ENCODE data around the gene LAMTOR3. TPM values are rescaled to one million over a fixed set of nuclear protein-coding genes. Genes with fewer than 3 reads are reported as not detected.

Gene LAMTOR3
- total and polyA plus RNA-seq, 9 of the 15 experiments (the other 6 are each of a cell fraction or from before 2014, with no cell fraction given), result 17.9 to 146 (median 59.4) TPM

DNA sequence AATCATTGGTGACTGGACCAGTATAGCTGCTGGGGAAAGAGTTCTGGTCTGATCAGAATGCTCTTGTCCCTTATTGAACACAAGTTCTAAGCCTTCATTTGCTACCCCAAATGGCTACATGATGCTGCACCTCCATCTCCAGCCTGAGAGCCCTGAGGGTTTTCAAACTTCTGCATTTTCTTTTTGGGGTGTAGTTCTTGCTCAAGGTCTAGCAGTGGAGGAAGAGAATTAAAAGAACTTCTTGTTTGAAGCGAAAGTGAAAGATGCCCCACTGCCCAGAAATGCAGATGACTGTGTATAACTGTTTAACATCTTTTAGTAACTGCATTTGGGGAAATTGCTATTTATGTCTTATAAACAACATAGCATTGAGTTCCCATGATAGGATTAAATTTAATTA lies 38.5 kb downstream of the LAMTOR3 start (continued):
- TF ChIP-seq, protein P1, sequence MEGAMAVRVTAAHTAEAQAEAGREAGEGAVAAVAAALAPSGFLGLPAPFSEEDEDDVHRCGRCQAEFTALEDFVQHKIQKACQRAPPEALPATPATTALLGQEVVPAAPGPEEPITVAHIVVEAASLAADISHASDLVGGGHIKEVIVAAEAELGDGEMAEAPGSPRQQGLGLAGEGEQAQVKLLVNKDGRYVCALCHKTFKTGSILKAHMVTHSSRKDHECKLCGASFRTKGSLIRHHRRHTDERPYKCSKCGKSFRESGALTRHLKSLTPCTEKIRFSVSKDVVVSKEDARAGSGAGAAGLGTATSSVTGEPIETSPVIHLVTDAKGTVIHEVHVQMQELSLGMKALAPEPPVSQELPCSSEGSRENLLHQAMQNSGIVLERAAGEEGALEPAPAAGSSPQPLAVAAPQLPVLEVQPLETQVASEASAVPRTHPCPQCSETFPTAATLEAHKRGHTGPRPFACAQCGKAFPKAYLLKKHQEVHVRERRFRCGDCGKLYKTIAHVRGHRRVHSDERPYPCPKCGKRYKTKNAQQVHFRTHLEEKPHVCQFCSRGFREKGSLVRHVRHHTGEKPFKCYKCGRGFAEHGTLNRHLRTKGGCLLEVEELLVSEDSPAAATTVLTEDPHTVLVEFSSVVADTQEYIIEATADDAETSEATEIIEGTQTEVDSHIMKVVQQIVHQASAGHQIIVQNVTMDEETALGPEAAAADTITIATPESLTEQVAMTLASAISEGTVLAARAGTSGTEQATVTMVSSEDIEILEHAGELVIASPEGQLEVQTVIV (CRISPR knock-in tag; IDR thresholded peaks at IDR 0.05; ENCODE audit: borderline replicate concordance), result no peak
- TF ChIP-seq NCOA4 (IDR thresholded peaks at IDR 0.05; ENCODE audit: partially characterized antibody) (no peak), ZNF766 (CRISPR knock-in tag; conservative IDR thresholded peaks at IDR 0.05) (no peak), ZNF583 (CRISPR knock-in tag; IDR thresholded peaks at IDR 0.05) (no peak), ZEB2 (IDR thresholded peaks at IDR 0.05) (no peak), PRMT5 (CRISPR knock-in tag; IDR thresholded peaks at IDR 0.05) (no peak)
- TF ChIP-seq, protein P2, sequence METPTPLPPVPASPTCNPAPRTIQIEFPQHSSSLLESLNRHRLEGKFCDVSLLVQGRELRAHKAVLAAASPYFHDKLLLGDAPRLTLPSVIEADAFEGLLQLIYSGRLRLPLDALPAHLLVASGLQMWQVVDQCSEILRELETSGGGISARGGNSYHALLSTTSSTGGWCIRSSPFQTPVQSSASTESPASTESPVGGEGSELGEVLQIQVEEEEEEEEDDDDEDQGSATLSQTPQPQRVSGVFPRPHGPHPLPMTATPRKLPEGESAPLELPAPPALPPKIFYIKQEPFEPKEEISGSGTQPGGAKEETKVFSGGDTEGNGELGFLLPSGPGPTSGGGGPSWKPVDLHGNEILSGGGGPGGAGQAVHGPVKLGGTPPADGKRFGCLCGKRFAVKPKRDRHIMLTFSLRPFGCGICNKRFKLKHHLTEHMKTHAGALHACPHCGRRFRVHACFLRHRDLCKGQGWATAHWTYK (CRISPR knock-in tag; IDR thresholded peaks at IDR 0.05), result no peak

DNA sequence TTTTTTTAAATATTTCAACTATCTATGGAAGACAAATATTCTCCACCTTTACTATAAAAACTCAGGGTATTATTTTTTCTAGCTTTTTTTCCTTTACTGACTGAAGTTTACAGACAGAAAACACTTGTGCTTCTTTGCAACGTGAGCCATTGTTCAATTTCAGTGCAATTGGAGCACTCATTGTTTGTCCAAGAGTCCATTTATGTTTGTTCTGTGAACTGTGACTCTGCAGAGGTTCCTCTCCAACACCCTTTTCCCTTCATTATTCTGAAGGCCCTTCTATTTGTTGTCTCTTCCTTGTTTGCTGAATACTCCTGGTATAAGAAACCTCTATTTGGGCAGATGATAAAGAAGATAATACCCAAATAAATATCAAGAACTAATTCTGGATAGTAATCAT lies 40.2 kb downstream of the LAMTOR3 start:
- no peaks in the 10 kb centered on the region for H3K9me1 ChIP-seq (ENCODE audit: control insufficient read depth, insufficient read depth, low read length)
- H3K4me1 ChIP-seq (replicated peaks in 1 of 2; ENCODE audit: control insufficient read depth in 2 of 2, insufficient read depth in 2 of 2, low read length in 2 of 2), result peaks cover 0 to 12% of the 10 kb centered on the region in 2 experiments; a peak in 2 of 5 replicates
- no peak overlapping the region for H3K27ac ChIP-seq (ENCODE audit: extremely low read depth, low read depth, low read length)
- ATAC-seq (no peak), FAIRE-seq (no peak), DNase-seq (ENCODE audit: extremely low read depth in 1 of 4, low spot score in 3 of 4) (no peak)
- H3K79me2 ChIP-seq (ENCODE audit: control insufficient read depth, insufficient read depth, low read length), result no peaks in the 10 kb centered on the region
- no peak overlapping the region for H3K9ac ChIP-seq (ENCODE audit: insufficient read depth in 1 of 2, low read depth in 2 of 2, low read length in 2 of 2)
- CTCF ChIA-PET (ENCODE audit: low intra/inter-chr PET ratio), result no interaction called here
- H3K36me3 ChIP-seq (ENCODE audit: control insufficient read depth, insufficient read depth, low read length), result no peaks in the 10 kb centered on the region; the same call in 2 of the 3 replicates
- H3K4me2 ChIP-seq (ENCODE audit: insufficient read depth, low read length), result no peak overlapping the region
- H2AFZ ChIP-seq (ENCODE audit: low read depth, low read length), result no peak overlapping the region
- BruUV-seq (replicated peaks), result no TSS peak
- intact Hi-C loops (cut with micrococcal nuclease) (no loop called here), in situ Hi-C loops (cut with MboI) (no loop called here)
- no peaks in the 10 kb centered on the region for H3K27me3 ChIP-seq (ENCODE audit: control insufficient read depth in 2 of 2, insufficient read depth in 2 of 2, low read length in 2 of 2)
- POLR2A ChIA-PET, result interaction anchor here (0.6 to 1.0 kb wide), 3 partner anchors 8 to 11 kb away, joined by 3 to 4 read pairs (median 3); no protein-coding TSS in a partner anchor
- no peaks in the 10 kb centered on the region for H4K20me1 ChIP-seq (replicated peaks; ENCODE audit: control insufficient read depth, insufficient read depth, low read length)
- 17% methylated on average over 1 of the region's 1 CpG for WGBS (ENCODE audit: insufficient coverage, low coverage, missing lambda C conversion rate)
- H3K4me3 ChIP-seq, result no peak overlapping the region
- H3K9me3 ChIP-seq (replicated peaks; ENCODE audit: control insufficient read depth, insufficient read depth, low read depth, low read length), result no peaks in the 10 kb centered on the region
- TF ChIP-seq SRSF9 (IDR thresholded peaks at IDR 0.05; ENCODE audit: borderline replicate concordance, low read depth, low read length), result no peak
- TF ChIP-seq ZNF668 (CRISPR knock-in tag; IDR thresholded peaks at IDR 0.05), result no peak
- TF ChIP-seq HCFC1 (IDR thresholded peaks at IDR 0.05; ENCODE audit: low read depth, low read length), result no peak
- TF ChIP-seq, protein P3, sequence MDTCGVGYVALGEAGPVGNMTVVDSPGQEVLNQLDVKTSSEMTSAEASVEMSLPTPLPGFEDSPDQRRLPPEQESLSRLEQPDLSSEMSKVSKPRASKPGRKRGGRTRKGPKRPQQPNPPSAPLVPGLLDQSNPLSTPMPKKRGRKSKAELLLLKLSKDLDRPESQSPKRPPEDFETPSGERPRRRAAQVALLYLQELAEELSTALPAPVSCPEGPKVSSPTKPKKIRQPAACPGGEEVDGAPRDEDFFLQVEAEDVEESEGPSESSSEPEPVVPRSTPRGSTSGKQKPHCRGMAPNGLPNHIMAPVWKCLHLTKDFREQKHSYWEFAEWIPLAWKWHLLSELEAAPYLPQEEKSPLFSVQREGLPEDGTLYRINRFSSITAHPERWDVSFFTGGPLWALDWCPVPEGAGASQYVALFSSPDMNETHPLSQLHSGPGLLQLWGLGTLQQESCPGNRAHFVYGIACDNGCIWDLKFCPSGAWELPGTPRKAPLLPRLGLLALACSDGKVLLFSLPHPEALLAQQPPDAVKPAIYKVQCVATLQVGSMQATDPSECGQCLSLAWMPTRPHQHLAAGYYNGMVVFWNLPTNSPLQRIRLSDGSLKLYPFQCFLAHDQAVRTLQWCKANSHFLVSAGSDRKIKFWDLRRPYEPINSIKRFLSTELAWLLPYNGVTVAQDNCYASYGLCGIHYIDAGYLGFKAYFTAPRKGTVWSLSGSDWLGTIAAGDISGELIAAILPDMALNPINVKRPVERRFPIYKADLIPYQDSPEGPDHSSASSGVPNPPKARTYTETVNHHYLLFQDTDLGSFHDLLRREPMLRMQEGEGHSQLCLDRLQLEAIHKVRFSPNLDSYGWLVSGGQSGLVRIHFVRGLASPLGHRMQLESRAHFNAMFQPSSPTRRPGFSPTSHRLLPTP (IDR thresholded peaks at IDR 0.05; ENCODE audit: borderline replicate concordance, extremely low read depth, insufficient read length), result no peak
- TF ChIP-seq, protein P4, sequence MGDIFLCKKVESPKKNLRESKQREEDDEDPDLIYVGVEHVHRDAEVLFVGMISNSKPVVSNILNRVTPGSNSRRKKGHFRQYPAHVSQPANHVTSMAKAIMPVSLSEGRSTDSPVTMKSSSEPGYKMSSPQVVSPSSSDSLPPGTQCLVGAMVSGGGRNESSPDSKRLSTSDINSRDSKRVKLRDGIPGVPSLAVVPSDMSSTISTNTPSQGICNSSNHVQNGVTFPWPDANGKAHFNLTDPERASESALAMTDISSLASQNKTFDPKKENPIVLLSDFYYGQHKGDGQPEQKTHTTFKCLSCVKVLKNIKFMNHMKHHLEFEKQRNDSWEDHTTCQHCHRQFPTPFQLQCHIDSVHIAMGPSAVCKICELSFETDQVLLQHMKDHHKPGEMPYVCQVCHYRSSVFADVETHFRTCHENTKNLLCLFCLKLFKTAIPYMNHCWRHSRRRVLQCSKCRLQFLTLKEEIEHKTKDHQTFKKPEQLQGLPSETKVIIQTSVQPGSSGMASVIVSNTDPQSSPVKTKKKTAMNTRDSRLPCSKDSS (IDR thresholded peaks at IDR 0.05; ENCODE audit: low read depth, partially characterized antibody), result no peak
